GM12865 (cell line): ENCODE measurements around the gene SLC36A2.

Experiments
- DNase-seq: peaks from one replicate; pipeline ENCODE4 v3.0.0; 2010; ENCODE audit warnings: low read depth
- H3K4me3 ChIP-seq: 2 replicates; pipeline ENCODE4 v1.5.1; 2011; ENCODE audit warnings: mild to moderate bottlenecking, low read depth, low read length, control low read depth
- CTCF ChIP-seq: IDR thresholded peaks from 2 replicates; pipeline ENCODE4 v1.5.1; 2011; ENCODE audit warnings: low read length, control low read depth, low read depth, inconsistent platforms; ENCODE audit not compliant: insufficient read depth; ENCODE audit errors: missing control alignments

The SLC36A2 gene

GRCh38 chr5:151267491-151268260, 79.7 kb downstream of the SLC36A2 start:
- no peak overlapping the region for H3K4me3 ChIP-seq
- no peak for TF ChIP-seq CTCF
- no peak for DNase-seq
